ENCODE results near the gene OR5M8. TPM values are rescaled to one million over a fixed set of nuclear protein-coding genes. Genes with fewer than 3 reads are reported as not detected.

OR5M8 gene
- total and polyA plus RNA-seq, 2 of the 8 experiments (the other 6 are each of a cell fraction or from before 2014, with no cell fraction given) = not detected

DNA sequence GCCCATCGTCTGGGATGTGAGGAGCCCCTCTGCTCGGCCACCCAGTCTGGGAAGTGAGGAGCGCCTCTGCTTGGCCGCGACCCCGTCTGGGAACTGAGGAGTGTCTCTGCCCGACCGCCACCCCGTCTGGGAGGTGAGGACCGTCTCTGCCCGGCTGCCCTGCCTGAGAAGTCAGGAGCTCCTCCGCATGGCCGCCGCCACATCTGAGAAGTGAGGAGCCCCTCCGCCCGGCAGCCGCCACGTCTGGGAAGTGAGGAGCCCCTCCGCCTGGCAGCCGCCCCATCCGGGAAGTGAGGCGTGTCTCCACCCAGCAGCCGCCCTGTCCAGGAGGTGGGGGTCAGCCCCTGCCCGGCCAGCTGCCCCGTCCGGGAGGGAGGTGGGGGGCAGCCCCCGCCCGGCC lies 5.8 kb upstream of the OR5M8 start:
- no peak overlapping the region for H2BK5ac ChIP-seq (ENCODE audit: low read depth, low read length)
- H3K9ac ChIP-seq (replicated peaks in 1 of 4; ENCODE audit: extremely low read depth in 1 of 4, low read depth in 3 of 4, low read length in 3 of 4) = no peak overlapping the region
- DNase-seq (ENCODE audit: low read depth in 1 of 2, low spot score in 2 of 2) = no peak
- ChIA-PET POLR2A (ENCODE audit: partially characterized antibody) (no interaction called here), CTCF (ENCODE audit: partially characterized antibody) (no interaction called here)
- H3K23me2 ChIP-seq (ENCODE audit: low read depth, low read length) = no peaks in the 10 kb centered on the region
- H3K9me3 ChIP-seq (ENCODE audit: insufficient read depth in 2 of 2, low read depth in 1 of 2, low read length in 1 of 2) = peaks cover 0 to 10% of the 10 kb centered on the region in 2 experiments; a peak in 2 of 4 replicates
- H3K79me2 ChIP-seq (ENCODE audit: control insufficient read depth in 1 of 2, insufficient read depth in 2 of 2, low read length in 2 of 2) = no peaks in the 10 kb centered on the region
- H3K14ac ChIP-seq (ENCODE audit: insufficient read length) = no peak overlapping the region
- no peak overlapping the region for H2AFZ ChIP-seq (ENCODE audit: low read length)
- H3K56ac ChIP-seq (replicated peaks; ENCODE audit: insufficient read length, low read depth, low read length) = no peak overlapping the region
- no peak overlapping the region for H2BK20ac ChIP-seq (ENCODE audit: low read length)
- no peak overlapping the region for H3K18ac ChIP-seq (ENCODE audit: extremely low read depth, low read length)
- H4K20me1 ChIP-seq (replicated peaks in 1 of 2; ENCODE audit: control insufficient read depth in 1 of 2, insufficient read depth in 2 of 2, low read length in 2 of 2) = no peaks in the 10 kb centered on the region
- no peak overlapping the region for H2AK5ac ChIP-seq (ENCODE audit: low read depth, low read length)
- no peak overlapping the region for H2BK12ac ChIP-seq (ENCODE audit: low read depth, low read length)
- H2BK15ac ChIP-seq (ENCODE audit: low read length) = no peak overlapping the region
- no peak overlapping the region for H4K91ac ChIP-seq (replicated peaks; ENCODE audit: insufficient read length, low read length)
- no peak overlapping the region for H3K27ac ChIP-seq (ENCODE audit: low read depth, low read length)
- no peak overlapping the region for H3K4ac ChIP-seq (replicated peaks; ENCODE audit: insufficient read length, low read depth, low read length)
- no peaks in the 10 kb centered on the region for H3K4me1 ChIP-seq (replicated peaks in 1 of 4; ENCODE audit: control insufficient read depth in 3 of 4, insufficient read depth in 4 of 4, low read length in 3 of 4)
- peaks cover 0 to 2% (median 0%) of the 10 kb centered on the region in 4 experiments; a peak in 1 of 8 replicates for H3K36me3 ChIP-seq (ENCODE audit: control insufficient read depth in 2 of 4, insufficient read depth in 4 of 4, low read length in 3 of 4)
- no peak for FAIRE-seq
- H3K23ac ChIP-seq (ENCODE audit: insufficient read length) = no peak overlapping the region
- H3K27me3 ChIP-seq (replicated peaks in 1 of 4; ENCODE audit: control insufficient read depth in 3 of 4, extremely low read depth in 1 of 4, insufficient read depth in 3 of 4, low read length in 3 of 4) = no peaks in the 10 kb centered on the region
- no peak overlapping the region for H3K4me2 ChIP-seq (ENCODE audit: insufficient read depth in 1 of 2, low read depth in 2 of 2, low read length in 2 of 2)
- H2BK120ac ChIP-seq (replicated peaks; ENCODE audit: low read depth, low read length) = no peak overlapping the region
- 98% methylated on average over 16 of the region's 28 CpGs; no CpG with 5 or more reads in 1 of the 2 experiments for WGBS, 2 experiments (ENCODE audit: extremely low coverage in 1 of 2, insufficient coverage in 1 of 2, insufficient read length in 1 of 2, insufficient replicate concordance in 2 of 2, low coverage in 1 of 2, low lambda C conversion rate in 2 of 2, missing lambda C conversion rate in 1 of 2)
- H3K4me3 ChIP-seq (ENCODE audit: extremely low read depth in 1 of 4, insufficient read depth in 2 of 4, low read depth in 3 of 4, low read length in 4 of 4) = no peak overlapping the region
- no peak overlapping the region for H4K8ac ChIP-seq (ENCODE audit: extremely low read depth, insufficient read depth, low read length)
- H4K5ac ChIP-seq (ENCODE audit: insufficient read length, low read depth, low read length) = no peak overlapping the region
- no peaks in the 10 kb centered on the region for H3K79me1 ChIP-seq (ENCODE audit: low read depth, low read length)
- TF ChIP-seq, protein P1, sequence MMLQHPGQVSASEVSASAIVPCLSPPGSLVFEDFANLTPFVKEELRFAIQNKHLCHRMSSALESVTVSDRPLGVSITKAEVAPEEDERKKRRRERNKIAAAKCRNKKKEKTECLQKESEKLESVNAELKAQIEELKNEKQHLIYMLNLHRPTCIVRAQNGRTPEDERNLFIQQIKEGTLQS (IDR thresholded peaks at IDR 0.05; ENCODE audit: insufficient read depth, low read depth, low read length) = no peak
- TF ChIP-seq HDAC6 (IDR thresholded peaks at IDR 0.05; ENCODE audit: low read depth, low read length) = no peak
- TF ChIP-seq CHD1 (IDR thresholded peaks at IDR 0.05; ENCODE audit: low read depth, low read length) = no peak
- TF ChIP-seq RAD21 (IDR thresholded peaks at IDR 0.05 in 1 of 2, conservative IDR thresholded peaks at IDR 0.05 in 1 of 2; ENCODE audit: low read depth in 2 of 2, low read length in 2 of 2) = no peak
- no peak for TF ChIP-seq POLR2A (IDR thresholded peaks at IDR 0.05; ENCODE audit: control extremely low read depth in 1 of 2, low read depth in 2 of 2, low read length in 2 of 2)
- no peak for TF ChIP-seq SIN3A (conservative IDR thresholded peaks at IDR 0.05 in 1 of 2, IDR thresholded peaks at IDR 0.05 in 1 of 2; ENCODE audit: low read depth in 1 of 2, low read length in 2 of 2)
- no peak for TF ChIP-seq ASH2L (IDR thresholded peaks at IDR 0.05; ENCODE audit: low read length)
- no peak for TF ChIP-seq NANOG (IDR thresholded peaks at IDR 0.05; ENCODE audit: insufficient read depth, low read depth, low read length, poor library complexity, severe bottlenecking)
- TF ChIP-seq JUN (IDR thresholded peaks at IDR 0.05; ENCODE audit: low read depth, low read length) = no peak
- no peak for TF ChIP-seq SP2 (IDR thresholded peaks at IDR 0.05; ENCODE audit: low read length)
- TF ChIP-seq TCF12 (IDR thresholded peaks at IDR 0.05; ENCODE audit: low read depth, low read length) = no peak
- no peak for TF ChIP-seq POU5F1 (IDR thresholded peaks at IDR 0.05; ENCODE audit: low read depth, low read length)
- TF ChIP-seq SIX5 (IDR thresholded peaks at IDR 0.05; ENCODE audit: low read depth, low read length) = no peak
